ENCODE results near the gene IQCC.
"Not testable (repeated sequence)": the region's sequence is repeated elsewhere in the genome, so short reads cannot be mapped to it uniquely, and the experiment has no call there.

IQCC gene

DNA sequence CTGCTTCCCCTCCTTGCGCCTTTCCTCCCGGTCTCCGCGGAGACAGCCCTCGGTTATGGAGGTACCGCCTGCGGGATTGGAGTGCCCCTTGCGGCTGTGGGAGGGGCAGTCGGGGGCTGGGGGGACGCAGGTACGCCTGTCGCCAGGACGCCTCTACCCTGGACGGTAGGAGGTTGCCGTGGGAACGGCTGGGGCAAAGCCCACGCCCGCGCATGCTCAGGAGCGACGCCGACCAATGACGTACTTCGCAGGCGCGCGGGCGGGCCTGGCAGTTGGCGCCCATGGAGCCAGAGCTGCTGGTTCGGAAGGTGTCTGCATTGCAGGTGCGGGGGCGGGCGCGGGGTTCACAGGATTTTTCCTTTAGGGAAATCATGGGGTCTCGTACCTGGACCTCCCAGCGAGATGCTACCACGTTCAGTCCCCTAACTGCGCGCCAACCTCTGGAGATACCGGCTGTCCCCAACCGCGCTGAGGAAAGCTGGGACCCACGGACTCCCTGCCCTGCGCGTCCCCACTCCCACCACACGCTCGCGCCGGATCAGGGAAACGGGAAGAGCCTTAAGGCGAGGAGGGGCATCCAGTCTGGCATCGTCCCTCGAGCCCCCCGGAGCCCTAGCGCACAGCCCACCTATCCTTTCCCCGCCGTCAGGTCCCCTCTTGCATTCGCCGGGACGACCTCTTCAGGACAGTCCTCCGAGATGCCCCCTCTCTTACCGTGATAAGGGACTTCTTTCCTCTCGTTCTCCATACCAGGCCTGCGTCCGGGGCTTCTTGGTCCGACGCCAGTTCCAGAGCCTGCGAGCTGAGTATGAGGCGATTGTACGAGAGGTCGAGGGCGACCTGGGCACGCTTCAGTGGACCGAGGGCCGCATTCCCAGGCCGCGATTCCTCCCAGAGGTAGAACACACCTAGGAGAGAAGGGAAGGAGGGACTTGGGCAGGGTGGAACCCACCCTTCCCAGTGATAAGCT, at the start of gene IQCC:
TSS of gene IQCC (plus strand) at position 271 of the 970 bp plus-strand sequence. CDS start at position 282, 11 bp downstream.
- DNase-seq (ENCODE audit: low spot score): peak; percentile 89

- no peak for DNase-seq (ENCODE audit: low spot score)
Measured at GRCh38 chr1:32159189-32159588, 46.3 kb upstream of the IQCC start.

GRCh38 chr1:32163405-32163804, 42.1 kb upstream of the IQCC start:
- DNase-seq (ENCODE audit: low spot score): no peak

- DNase-seq (ENCODE audit: low spot score): not testable (repeated sequence)
Measured at GRCh38 chr1:32165633-32166032, 39.8 kb upstream of the IQCC start.

DNA sequence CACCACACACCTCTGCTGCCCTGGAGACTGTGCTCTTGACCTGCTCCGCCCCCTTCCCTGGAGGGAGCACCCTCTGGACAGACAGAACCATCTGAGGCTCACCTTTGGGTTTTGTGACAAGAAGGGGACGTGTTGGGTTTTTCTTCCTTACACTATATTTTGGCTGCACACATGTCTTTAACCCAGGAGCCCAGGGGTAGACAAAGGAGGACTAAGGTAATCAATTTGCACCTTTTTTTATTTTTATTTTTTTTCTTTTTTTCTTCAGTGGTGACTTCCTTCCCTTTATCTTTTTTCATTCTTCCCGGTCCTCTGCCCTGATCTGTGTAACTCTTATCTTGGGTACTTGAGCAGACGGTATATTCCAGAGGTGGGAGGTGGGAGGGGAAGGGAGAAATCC, 34.5 kb upstream of the IQCC start:
- no peak for DNase-seq (ENCODE audit: low spot score)

GRCh38 chr1:32172621-32173245, 32.7 kb upstream of the IQCC start:
- peak; percentile 57 for DNase-seq (ENCODE audit: low spot score)

DNA sequence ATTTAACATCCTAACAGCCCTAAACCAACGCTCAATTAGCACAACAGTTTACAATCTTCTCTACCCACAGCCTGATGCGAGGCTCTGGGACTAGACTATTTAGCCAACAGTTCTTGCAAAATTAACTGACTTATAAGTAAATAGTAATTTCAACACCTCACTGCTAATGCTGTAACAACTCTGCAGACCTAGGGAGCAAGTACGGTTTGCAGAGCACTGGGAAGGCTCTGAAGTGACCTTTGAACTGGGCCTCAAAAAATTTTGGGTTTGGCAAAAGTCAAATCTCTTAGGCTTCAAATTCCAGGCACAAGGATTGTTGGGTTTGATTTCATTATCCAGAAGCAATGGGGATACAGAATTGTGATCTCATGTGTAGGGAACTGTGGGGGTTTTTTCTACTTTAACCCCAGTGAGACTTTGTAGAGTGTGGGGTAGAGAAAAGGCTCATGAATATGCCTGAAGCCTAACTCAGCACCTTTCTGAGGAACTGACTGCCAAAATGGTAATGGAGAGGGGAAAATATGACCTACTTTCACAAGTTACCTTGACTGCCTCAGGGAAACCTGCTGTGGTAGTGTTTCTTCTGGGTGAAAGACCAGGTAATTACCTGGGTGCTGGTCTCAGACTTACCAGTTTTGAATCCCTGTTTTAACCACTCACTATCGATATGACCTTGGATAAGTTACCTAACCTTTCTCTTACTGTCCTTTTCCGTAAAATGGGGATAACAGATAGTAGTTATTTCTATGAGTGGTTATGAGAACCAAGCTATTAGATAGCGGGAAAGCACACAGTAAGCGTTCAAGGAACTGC, 26.9 kb upstream of the IQCC start:
- no peak for DNase-seq (ENCODE audit: low spot score)

DNA sequence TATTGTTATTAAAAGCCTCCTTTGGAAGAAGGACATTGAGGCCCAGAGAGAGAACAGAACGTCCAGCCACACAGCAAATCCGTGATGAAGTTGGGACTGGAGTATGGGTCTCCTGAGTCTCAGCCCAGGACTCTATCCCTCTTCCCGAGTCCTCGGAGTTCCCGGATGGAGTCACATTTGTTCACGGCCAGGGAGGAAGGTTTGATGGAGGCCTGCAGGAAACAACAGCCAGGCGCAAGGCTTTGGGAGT, 26.4 kb upstream of the IQCC start:
- no peak for DNase-seq (ENCODE audit: low spot score)

DNA sequence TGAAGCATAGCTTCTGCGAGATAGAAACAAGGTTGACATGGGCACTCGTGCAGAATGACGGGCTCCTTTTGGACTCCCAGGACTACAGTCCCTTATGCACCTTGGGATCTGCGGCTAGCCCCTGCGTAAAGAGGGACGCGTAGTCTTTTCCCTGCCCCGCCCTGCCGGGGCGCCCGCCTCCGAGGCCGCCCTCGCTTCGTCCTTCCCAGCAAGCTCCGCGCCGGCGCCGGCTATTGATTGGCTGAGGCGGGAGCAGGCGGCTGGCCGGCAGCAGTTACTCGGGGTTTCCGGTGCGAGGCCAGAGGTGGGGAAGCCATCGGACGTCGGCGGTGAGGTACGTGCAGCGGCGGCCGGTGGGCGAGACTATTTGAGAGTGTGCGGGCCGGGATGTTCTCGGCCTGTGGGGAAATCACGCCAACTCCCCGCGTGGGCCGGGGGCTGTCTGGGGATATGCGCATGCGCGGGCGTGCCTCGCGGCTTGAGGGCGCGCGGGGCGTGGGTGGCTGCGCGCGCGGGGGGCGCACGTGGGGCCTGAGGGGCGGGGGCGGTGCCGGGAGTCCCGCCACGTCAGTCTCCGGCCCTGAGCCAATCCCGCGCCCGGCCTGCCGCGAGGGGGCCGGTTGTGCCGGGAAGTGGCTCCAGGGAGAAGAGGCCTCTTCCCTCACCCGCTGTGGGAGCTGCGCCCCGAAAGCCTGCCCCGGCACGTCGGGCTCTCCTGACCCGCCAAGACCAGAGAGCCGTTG, 25.9 kb upstream of the IQCC start, which contains the start of gene TXLNA:
TSS of gene TXLNA (plus strand) at position 233 of the 743 bp plus-strand sequence. CDS start 671 bp downstream, outside the sequence.
- peak; percentile 93 for DNase-seq (ENCODE audit: low spot score)

- peak; percentile 67 for DNase-seq (ENCODE audit: low spot score)
Measured at GRCh38 chr1:32180186-32181060, 25.0 kb upstream of the IQCC start.

DNA sequence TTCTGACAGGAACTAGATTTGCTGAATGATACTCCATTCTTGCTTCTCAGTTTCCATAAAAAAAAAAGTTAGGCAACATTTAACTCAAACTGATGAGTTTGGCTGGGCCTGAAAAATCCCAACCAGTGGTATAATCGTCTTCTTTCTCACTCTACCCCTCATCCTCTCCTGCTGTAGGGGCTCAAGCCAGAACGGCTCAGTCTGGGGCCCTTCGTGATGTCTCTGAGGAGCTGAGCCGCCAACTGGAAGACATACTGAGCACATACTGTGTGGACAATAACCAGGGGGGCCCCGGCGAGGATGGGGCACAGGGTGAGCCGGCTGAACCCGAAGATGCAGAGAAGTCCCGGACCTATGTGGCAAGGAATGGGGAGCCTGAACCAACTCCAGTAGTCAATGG, 24.4 kb upstream of the IQCC start:
- DNase-seq (ENCODE audit: low spot score): no peak

GRCh38 chr1:32181563-32181962, 23.9 kb upstream of the IQCC start:
- no peak for DNase-seq (ENCODE audit: low spot score)

GRCh38 chr1:32182060-32182459, 23.4 kb upstream of the IQCC start:
- no peak for DNase-seq (ENCODE audit: low spot score)

DNA sequence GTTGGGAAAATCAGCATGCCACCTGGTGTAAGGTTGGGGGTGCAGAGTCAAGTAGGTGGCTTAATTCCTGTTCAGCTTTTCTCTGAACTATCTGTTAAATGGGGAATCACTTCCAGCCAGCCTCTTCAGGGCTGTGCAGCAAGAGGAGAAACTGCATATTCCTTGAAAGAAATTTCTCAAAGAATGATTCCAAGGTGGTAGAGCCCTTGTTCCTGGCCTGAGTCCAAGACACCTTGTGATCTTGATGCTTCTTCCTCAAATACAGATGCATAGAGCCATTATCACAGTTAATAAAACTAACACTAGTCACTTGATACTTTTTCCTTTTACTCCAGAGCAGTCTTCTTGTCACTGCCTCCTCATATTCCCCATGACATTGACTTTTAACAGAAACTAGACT, 20.8 kb upstream of the IQCC start:
- DNase-seq (ENCODE audit: low spot score): no peak

GRCh38 chr1:32186077-32186476, 19.4 kb upstream of the IQCC start:
- no peak for DNase-seq (ENCODE audit: low spot score)

DNA sequence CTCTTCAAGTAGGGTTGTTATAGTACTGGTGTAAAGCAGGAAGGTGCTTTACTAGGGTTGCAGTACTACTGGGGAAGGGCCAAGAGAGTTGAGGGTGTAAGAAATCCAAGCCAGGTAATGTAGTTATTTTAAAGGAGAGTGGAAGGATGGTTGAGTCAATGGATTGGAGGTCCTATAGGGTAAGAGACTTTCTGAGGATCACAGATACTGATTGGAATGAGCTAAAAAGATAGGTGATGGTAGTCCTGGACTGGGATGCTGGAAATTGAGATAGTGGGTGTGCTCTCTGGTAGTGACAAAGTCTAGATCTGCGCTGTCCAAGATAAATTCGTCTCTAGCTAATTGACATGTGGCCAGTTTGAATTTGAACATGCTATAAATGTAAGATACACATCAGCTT, 19.0 kb upstream of the IQCC start:
- no peak for DNase-seq (ENCODE audit: low spot score)

DNA sequence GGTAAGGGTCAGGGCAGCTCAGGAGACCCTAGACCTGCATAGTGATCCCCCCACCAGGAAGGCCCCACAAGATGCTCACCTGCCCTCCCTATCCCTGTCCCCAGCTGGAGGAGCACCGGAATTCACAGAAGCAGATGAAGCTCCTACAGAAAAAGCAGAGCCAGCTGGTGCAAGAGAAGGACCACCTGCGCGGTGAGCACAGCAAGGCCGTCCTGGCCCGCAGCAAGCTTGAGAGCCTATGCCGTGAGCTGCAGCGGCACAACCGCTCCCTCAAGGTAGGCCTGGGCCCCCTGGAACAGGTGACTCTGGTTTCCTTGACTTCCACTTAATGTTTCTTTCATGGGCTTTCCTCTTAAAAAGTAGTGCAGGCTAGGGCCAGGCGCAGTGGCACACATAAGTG, 17.6 kb upstream of the IQCC start:
- no peak for DNase-seq (ENCODE audit: low spot score)

DNA sequence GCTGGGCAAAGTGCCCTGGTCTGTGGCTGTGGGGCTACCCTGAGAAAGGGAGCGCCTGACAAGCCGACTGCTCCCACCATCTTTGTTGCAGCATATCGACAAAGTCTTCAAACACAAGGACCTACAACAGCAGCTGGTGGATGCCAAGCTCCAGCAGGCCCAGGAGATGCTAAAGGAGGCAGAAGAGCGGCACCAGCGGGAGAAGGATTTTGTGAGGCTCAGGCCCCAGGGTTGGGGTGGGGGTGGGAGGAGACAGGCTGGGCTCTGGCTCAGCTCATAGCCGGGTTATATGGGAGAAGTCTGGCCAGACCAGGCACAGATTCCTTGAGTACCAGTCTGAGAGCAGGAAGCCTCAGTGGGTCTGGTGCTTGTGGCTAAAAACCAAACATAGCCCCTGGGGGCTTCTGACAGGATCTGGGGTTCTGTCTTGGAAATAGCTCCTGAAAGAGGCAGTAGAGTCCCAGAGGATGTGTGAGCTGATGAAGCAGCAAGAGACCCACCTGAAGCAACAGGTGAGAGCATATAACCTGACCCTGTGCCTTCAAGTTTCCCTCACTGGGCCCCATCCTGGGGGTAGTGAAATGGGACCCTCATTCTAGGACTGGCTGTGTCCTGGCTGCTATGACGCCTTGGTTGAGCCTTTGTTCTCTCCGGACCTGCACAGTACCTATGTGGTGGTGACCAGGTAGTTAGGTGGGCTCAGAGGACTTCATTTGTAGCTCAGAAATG, 13.1 kb upstream of the IQCC start:
- no peak for DNase-seq (ENCODE audit: low spot score)

DNA sequence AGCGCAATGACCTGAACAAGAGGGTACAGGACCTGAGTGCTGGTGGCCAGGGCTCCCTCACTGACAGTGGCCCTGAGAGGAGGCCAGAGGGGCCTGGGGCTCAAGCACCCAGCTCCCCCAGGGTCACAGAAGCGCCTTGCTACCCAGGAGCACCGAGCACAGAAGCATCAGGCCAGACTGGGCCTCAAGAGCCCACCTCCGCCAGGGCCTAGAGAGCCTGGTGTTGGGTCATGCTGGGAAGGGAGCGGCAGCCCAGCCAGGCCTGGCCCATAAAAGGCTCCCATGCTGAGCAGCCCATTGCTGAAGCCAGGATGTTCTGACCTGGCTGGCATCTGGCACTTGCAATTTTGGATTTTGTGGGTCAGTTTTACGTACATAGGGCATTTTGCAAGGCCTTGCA, 10.5 kb upstream of the IQCC start:
- DNase-seq (ENCODE audit: low spot score): no peak

- no peak for DNase-seq (ENCODE audit: low spot score)
Measured at GRCh38 chr1:32195531-32195930, 9.9 kb upstream of the IQCC start.
